HFFc6 (cell line): ENCODE measurements around the gene SPECC1L. TPM values are rescaled to one million over a fixed set of nuclear protein-coding genes. Genes with fewer than 3 reads are reported as not detected.
"Not testable (repeated sequence)": the region's sequence is repeated elsewhere in the genome, so short reads cannot be mapped to it uniquely, and the experiment has no call there.

Source experiments
- DNase-seq: peaks from one replicate; pipeline ENCODE4 v3.0.0-alpha.2; 2018
- H3K27ac Mint-ChIP-seq: 2 replicates; pipeline ENCODE4 v1.8.0; 2020; ENCODE audit warnings: mild to moderate bottlenecking, mixed read lengths
- H3K27me3 Mint-ChIP-seq: 2 replicates; pipeline ENCODE4 v1.8.0; 2021; ENCODE audit warnings: mild to moderate bottlenecking, moderate library complexity, mixed read lengths; ENCODE audit not compliant: insufficient read depth
- H3K36me3 Mint-ChIP-seq: 2 replicates; pipeline ENCODE4 v1.8.0; 2021; ENCODE audit warnings: low read depth, mixed read lengths
- H3K4me1 Mint-ChIP-seq: 2 replicates; pipeline ENCODE4 v1.8.0; 2020; ENCODE audit warnings: low read depth, mixed read lengths
- H3K4me3 Mint-ChIP-seq: 2 replicates; pipeline ENCODE4 v1.8.0; 2020; ENCODE audit warnings: mild to moderate bottlenecking, moderate library complexity, mixed read lengths
- H3K9me3 Mint-ChIP-seq: 2 replicates; pipeline ENCODE4 v1.8.0; 2020; ENCODE audit warnings: mild to moderate bottlenecking, mixed read lengths
- total RNA-seq, 6 experiments: library from RNA; stranded (reverse); fragmentation: NEBNext Ultra II Directional; extraction: Animal tissue kit (Norgen Biotek cat#: 25700); gene quantifications; 2 replicates in 1 of 6; 3 replicates in 5 of 6; pipeline ENCODE4 v1.2.3, GENCODE V29; 2021
- TF ChIP-seq, protein P1 (sequence below): fragments of 200-600 bp; sonication (generic); IDR thresholded peaks from 2 replicates; pipeline ENCODE4 v1.5.0; 2021; ENCODE audit warnings: antibody characterized with exemption, mild to moderate bottlenecking

The SPECC1L gene
- total RNA-seq, 6 experiments from 2014 or later: 47.3 to 61.5 (median 59.1) TPM

DNA sequence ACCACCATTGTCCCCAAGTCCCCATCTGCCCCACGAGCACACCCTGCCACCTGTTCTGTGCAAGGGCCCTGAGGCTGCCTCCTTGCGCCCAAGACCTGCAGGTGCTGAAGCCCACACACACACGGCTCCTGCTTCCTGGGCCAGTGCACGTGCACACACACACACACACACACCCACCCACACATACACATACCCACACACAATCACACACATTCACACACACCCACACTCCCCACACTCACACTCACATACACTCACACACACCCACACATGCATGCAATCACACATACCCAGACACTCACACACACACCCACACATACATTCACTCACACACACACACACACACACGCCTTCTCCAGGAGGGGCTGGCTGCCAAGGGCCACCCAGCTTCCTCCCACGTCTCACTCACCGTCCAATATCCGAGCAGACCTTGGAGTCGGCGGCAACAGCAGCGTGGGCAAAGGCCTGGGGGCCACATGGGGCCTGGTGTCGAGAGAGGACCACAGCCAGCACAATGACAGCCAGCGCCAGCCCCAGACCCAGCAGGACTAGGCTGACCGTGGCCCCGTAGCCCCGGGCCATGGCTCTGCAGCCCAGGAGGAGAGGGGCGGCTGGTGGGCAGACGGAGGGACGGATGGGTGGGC, 26.4 kb upstream of the SPECC1L start:
- H3K27ac Mint-ChIP-seq: peak overlapping the region; percentile 37; the same call in 1 of the 2 replicates
- H3K4me3 Mint-ChIP-seq: no peak overlapping the region
- peaks cover 32% of the 10 kb centered on the region for H3K4me1 Mint-ChIP-seq
- TF ChIP-seq, protein P1, sequence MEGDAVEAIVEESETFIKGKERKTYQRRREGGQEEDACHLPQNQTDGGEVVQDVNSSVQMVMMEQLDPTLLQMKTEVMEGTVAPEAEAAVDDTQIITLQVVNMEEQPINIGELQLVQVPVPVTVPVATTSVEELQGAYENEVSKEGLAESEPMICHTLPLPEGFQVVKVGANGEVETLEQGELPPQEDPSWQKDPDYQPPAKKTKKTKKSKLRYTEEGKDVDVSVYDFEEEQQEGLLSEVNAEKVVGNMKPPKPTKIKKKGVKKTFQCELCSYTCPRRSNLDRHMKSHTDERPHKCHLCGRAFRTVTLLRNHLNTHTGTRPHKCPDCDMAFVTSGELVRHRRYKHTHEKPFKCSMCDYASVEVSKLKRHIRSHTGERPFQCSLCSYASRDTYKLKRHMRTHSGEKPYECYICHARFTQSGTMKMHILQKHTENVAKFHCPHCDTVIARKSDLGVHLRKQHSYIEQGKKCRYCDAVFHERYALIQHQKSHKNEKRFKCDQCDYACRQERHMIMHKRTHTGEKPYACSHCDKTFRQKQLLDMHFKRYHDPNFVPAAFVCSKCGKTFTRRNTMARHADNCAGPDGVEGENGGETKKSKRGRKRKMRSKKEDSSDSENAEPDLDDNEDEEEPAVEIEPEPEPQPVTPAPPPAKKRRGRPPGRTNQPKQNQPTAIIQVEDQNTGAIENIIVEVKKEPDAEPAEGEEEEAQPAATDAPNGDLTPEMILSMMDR: no peak
- no peaks in the 10 kb centered on the region for H3K27me3 Mint-ChIP-seq
- no peaks in the 10 kb centered on the region for H3K36me3 Mint-ChIP-seq
- DNase-seq: no peak
- H3K9me3 Mint-ChIP-seq: no peaks in the 10 kb centered on the region

DNA sequence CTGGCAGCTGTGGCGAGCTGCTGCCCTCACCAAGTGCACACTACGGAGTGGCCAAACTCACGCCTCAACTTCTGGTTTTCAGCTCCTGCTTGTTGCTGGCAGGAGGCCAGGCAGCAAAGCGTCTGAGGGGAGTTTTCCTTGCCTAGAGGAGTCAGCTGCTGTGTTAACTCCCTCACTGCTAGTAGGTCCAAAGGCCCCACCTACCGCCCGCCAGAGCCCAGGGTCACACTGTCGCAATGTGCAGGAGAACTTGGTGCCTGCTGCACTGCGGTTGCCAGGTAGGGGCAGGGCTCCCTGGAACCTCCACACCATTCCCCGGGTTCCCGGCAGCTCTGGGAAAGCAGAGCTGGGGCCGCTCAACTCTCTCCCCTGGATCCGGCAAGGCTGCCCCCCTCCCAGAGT, 25.6 kb upstream of the SPECC1L start, which contains the start of gene GGT5:
Gene GGT5, minus strand, starts transcription at position 53 of the 402 bp plus-strand sequence. CDS start 357 bp downstream, outside the sequence.
- not testable (repeated sequence) for DNase-seq, H3K27me3 Mint-ChIP-seq, H3K9me3 Mint-ChIP-seq, H3K4me3 Mint-ChIP-seq, H3K36me3 Mint-ChIP-seq
- Mint-ChIP-seq H3K4me1 (peaks cover 32% of the 10 kb centered on the region), H3K27ac (peak within 1 kb of the TSS; percentile 37; the same call in 1 of the 2 replicates)

DNA sequence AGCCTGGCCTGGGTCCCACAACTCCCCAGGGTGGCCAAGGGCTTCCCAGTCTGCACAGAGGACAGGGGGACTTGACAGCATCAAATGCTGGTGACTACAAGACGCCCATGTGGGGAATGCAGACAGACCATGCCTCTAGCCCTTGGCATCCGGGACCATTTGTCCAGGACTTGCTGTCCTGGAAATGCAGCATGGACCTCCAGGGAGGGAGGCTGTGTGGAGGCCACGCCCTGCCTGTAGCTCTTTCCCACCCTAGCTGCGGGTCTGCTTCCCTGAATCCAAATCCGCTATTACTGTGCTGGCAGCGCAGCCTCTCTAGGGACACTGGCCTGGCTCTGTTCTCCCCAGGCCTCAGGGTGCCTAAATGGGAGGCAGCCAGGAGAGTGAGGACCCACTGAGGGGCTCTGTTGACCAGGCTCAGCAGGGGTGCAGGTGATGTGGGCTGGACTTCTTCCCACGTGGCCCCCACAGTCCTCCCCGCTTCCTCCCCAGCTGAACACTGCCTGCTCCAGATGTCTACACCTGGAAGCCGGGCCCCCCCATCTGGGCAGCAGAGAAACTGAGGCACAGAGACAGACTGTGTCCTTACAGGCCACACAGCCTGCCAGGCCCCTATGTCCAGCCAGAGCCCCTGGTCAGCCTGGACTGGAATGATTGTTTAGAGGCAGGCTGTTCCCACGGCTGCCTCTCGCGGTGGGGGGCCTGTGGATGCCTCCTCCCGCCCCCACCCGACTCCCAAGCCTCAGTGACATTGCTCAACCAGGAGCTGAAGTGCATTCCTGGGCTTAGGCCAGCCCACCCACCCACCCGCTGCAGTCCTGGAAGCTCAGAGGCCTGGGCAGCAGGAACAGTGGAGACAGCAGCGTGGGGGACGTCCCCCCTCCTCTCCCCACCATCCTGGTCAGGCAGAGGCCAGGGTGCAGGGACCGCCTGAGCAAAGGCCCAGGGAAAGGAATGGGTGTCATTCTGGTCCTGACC, 24.8 kb upstream of the SPECC1L start:
- DNase-seq, H3K4me3 Mint-ChIP-seq, H3K27ac Mint-ChIP-seq: not testable (repeated sequence)

DNA sequence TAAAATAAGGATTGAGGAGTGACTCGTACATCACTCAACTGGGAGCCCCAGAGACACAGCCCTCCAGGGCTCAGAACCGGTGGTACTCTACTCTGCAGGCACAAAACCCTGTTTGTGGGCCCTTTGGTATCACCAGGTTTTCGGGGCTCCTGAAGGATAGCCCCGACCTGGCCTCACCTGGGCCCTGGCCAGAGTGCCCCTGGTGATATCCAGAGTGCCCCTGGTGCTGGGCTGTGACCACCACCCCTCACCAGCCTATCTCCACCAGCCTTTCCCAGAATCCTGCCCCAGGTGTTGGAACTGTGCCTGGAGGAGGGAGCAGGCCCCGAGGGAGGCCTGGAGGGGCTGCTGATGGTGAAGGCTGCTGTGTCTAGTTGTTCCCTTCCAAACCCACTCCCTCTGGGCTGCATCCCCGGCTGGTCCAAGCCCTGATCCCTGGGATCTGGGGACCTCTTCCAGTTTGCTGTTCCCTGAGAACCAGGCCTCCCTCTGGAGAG, 23.6 kb upstream of the SPECC1L start:
- Mint-ChIP-seq H3K27ac (peak overlapping the region; percentile 85), H3K4me1 (peaks cover 32% of the 10 kb centered on the region), H3K27me3 (no peaks in the 10 kb centered on the region), H3K36me3 (no peaks in the 10 kb centered on the region), H3K4me3 (peak overlapping the region; percentile 50), H3K9me3 (no peaks in the 10 kb centered on the region)
- TF ChIP-seq, protein P1: no peak
- DNase-seq: no peak

More for the DNA sequence above, 24.8 kb upstream of the SPECC1L start:
- not testable (repeated sequence) for H3K9me3 Mint-ChIP-seq, H3K36me3 Mint-ChIP-seq, H3K27me3 Mint-ChIP-seq
- peaks cover 32% of the 10 kb centered on the region for H3K4me1 Mint-ChIP-seq

DNA sequence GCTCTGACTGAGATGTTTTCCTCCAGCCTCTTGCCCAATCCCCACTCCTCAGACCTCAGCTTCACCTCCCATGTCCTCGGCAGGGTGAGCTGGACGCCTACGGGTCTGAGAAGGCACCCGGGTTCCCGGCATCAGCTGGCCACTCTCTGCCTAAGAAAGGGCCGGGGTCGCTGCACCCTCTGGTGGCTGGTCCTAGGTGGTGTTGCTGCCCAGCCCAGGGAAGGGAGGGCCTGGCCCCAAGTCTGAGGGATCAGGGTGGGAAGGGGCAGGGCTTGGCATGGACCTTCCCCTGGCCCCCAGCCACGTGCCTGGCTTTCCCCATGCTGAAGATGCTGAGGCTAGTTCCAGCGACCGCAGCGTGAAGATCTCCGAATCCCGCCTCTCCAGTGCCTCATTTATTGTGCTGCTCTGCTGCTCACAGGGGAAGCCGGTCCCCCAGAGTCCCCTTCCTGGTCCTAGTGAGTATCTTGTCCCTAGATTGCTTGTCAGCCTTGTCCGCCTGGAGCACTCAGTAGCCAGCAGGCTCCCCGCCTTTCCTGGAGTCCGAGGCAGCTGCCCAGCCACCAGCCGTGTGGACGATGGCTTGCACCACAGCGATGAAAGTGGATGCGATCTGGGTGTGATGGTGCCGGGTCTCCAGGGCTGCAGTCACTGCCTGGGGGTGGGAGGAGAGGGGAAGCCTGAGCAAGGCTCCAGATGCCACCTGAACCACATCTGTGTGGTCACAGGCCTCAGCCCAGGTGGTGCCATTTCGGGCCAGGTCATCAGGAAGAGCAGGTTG, 22.9 kb upstream of the SPECC1L start:
- Mint-ChIP-seq H3K36me3 (no peaks in the 10 kb centered on the region), H3K4me3 (peak overlapping the region; percentile 50), H3K27me3 (no peaks in the 10 kb centered on the region), H3K4me1 (peaks cover 25% of the 10 kb centered on the region), H3K27ac (peak overlapping the region; percentile 85), H3K9me3 (no peaks in the 10 kb centered on the region)
- DNase-seq: peak; percentile 85
- TF ChIP-seq, protein P1: peak; percentile 89

DNA sequence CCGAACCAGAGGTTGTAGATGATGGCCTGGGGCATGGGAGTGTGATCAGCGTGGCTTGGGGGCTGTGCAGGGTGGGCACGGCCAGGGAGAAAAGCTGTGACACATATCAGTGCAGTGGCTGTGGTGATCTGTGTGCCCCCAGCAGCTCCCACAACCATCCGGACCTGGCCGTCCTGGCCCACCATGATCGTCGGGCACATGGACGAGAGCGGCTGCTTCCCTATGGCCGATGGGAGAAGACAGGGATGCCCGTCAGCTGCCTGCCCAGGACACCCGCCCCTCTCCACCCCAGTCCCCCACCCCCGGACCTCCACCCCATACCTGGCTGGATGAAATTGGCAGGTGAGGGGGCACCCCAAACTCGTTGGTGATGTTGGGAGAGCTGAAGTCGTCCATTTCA, 22.0 kb upstream of the SPECC1L start:
- H3K4me3 Mint-ChIP-seq, H3K9me3 Mint-ChIP-seq, H3K27me3 Mint-ChIP-seq, H3K27ac Mint-ChIP-seq, H3K36me3 Mint-ChIP-seq, DNase-seq: not testable (repeated sequence)
- peaks cover 18% of the 10 kb centered on the region for H3K4me1 Mint-ChIP-seq

DNA sequence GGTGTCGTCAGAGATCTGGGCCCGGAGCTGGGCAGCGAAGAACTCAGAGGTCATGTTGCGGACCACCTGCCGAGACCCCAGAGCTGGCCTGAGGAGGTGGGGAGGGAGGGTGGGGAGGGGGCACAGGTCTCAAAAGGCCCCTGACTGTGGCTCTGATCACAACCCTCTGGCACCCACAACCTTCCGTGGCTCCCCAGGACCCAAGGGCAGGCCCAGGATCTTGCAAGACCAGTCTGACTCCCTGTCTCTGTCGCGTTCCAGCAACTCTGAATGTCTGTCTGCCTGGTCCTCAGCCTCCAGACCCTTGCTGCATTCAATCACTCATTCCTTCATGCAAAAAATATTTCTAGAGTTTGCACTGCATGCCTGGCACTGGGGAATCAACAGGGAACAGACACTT, 21.2 kb upstream of the SPECC1L start:
- not testable (repeated sequence) for H3K27me3 Mint-ChIP-seq, H3K27ac Mint-ChIP-seq, H3K36me3 Mint-ChIP-seq, H3K9me3 Mint-ChIP-seq, DNase-seq, H3K4me3 Mint-ChIP-seq
- peaks cover 13% of the 10 kb centered on the region for H3K4me1 Mint-ChIP-seq

DNA sequence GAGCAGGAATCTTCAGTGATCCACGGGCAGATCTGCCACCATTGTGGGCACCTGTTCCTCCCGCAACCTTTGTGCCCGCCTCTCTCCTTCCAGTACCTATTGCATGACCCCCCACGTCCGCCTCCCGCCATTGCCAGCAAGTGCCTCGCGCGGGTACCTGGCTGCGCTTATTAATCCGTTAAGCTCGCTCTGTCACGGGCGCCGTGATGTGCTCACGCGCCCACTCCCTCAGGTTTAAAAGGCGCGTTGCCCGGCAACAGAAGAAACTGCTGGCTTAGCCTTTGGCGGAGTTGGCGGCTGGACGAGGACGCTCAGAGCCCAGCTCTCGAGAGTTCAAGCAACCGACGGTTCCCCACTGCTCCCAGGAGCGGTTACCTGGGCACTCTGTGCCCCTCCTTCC, 19.3 kb upstream of the SPECC1L start:
- not testable (repeated sequence) for H3K4me3 Mint-ChIP-seq, H3K4me1 Mint-ChIP-seq, DNase-seq, H3K9me3 Mint-ChIP-seq, H3K36me3 Mint-ChIP-seq, H3K27me3 Mint-ChIP-seq, H3K27ac Mint-ChIP-seq

DNA sequence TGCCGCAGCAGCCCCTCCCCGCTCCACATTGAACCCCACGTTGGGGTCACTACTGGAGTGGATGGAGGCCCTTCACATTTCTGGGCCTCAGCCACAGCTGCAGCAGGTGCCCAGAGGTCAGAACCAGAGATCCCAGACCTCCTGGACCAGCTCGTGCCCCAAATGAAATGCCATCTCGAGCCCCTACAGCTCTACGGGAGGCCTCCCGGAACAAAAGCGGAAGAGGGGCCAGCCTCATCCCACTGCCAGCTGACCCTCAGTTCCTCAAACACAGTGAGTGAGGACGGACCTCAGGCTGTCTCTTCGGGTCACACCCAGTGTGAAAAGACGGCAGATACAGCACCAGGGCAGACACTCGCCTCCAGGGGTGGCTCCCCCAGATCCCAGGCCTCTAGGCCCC, 17.5 kb upstream of the SPECC1L start:
- not testable (repeated sequence) for H3K36me3 Mint-ChIP-seq

DNA sequence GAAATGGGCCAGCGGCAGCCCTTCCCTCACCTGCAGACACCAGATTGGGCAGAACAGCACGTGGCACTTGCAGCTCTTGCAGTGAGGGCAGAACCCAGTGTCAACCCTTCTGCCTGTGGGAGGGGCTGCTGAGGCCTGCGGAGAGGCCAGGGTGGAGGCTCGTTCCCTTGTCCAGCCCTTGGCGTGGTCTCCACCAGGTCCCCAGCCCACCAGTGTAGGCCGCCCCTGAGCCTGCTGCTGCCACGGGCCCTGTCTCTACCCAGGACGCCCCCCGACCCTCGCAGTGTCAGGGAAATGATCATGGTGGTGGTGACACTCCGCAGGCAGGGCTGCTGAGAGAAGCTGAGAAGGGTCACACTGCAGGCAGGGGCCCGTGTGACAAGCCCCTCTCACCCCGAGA, 14.5 kb upstream of the SPECC1L start:
- not testable (repeated sequence) for DNase-seq, H3K36me3 Mint-ChIP-seq, H3K27ac Mint-ChIP-seq

More for the DNA sequence above, 17.5 kb upstream of the SPECC1L start:
- H3K4me3 Mint-ChIP-seq, H3K9me3 Mint-ChIP-seq, H3K4me1 Mint-ChIP-seq, H3K27me3 Mint-ChIP-seq, H3K27ac Mint-ChIP-seq, DNase-seq: not testable (repeated sequence)

More for the DNA sequence above, 14.5 kb upstream of the SPECC1L start:
- not testable (repeated sequence) for H3K9me3 Mint-ChIP-seq, H3K4me1 Mint-ChIP-seq, H3K4me3 Mint-ChIP-seq, H3K27me3 Mint-ChIP-seq
